K562 (cell line): ENCODE results near the gene ELAVL3. TPM values are rescaled to one million over a fixed set of nuclear protein-coding genes. Genes with fewer than 3 reads are reported as not detected.
"Not testable (repeated sequence)": the region's sequence is repeated elsewhere in the genome, so short reads cannot be mapped to it uniquely, and the experiment has no call there.

Experiments used
- ATAC-seq: fragments of 200-7000 bp; cut with Tn5 transposase; 3 replicates; pipeline ENCODE4 v1.9.1; 2020; ENCODE audit warnings: moderate library complexity
- BruUV-seq: library from RNA; stranded (reverse); fragments of 400-500 nt; replicated peaks from 2 replicates; lab custom pipeline; 2021; lab: Mats Ljungman, UMichigan
- CTCF ChIA-PET: fragments of 300-600 bp; formaldehyde crosslinking; extraction: SDS; loops from one replicate; lab custom pipeline; 2021; ENCODE audit warnings: low intra/inter-chr PET ratio; lab: Yijun Ruan, JAX
- POLR2A ChIA-PET: fragments of 300-600, 350-650 bp; sonication (Branson Sonifier 250); formaldehyde crosslinking; extraction: SDS; loops from one replicate; lab custom pipeline; 2021; ENCODE audit warnings: antibody characterized with exemption, inconsistent platforms; lab: Yijun Ruan, JAX
- DNase-seq, 4 experiments: peaks; one replicate each; pipeline versions ENCODE4 v3.0.0 to v3.0.0-alpha.2; 2011 to 2018; ENCODE audit warnings: low spot score in 3 of 4, mixed read lengths in 3 of 4; ENCODE audit errors: extremely low read depth in 1 of 4
- FAIRE-seq: peaks from 2 replicates; lab custom pipeline; 2011; peaks lifted over from hg19 to GRCh38; lab: Jason Lieb, UNC
- H2AFZ ChIP-seq: 2 replicates; pipeline ENCODE4 v1.6.0; 2011; ENCODE audit warnings: low read depth, low read length, control low read depth, inconsistent platforms
- H3K27ac ChIP-seq: fragments of 200-600 bp; 3 replicates; pipeline ENCODE4 v1.8.0; 2011; ENCODE audit warnings: low read depth, mild to moderate bottlenecking, control low read depth, inconsistent platforms, low read length, moderate library complexity, mixed read lengths; ENCODE audit errors: extremely low read depth
- H3K27me3 ChIP-seq, 2 experiments: fragments of 300-600 bp in 1 of 2; 2 replicates in 1 of 2; 3 replicates in 1 of 2; pipeline versions ENCODE4 v1.6.0 to v1.8.0; 2011; ENCODE audit warnings: inconsistent platforms in 2 of 2, low read length in 2 of 2, mild to moderate bottlenecking in 1 of 2, mixed read lengths in 1 of 2, moderate library complexity in 1 of 2; ENCODE audit not compliant: control insufficient read depth in 2 of 2, insufficient read depth in 2 of 2
- H3K36me3 ChIP-seq: fragments of 300-600 bp; 3 replicates; pipeline ENCODE4 v1.8.0; 2011; ENCODE audit warnings: mild to moderate bottlenecking, low read length, inconsistent platforms; ENCODE audit not compliant: control insufficient read depth, insufficient read depth
- H3K4me1 ChIP-seq, 2 experiments: fragments of 200-600 bp in 1 of 2; replicated peaks in 1 of 2; 2 replicates in 1 of 2; 3 replicates in 1 of 2; pipeline versions ENCODE4 v1.5.1 to v1.8.0; 2011; ENCODE audit warnings: inconsistent platforms in 2 of 2, low read length in 2 of 2, mild to moderate bottlenecking in 1 of 2, mixed read lengths in 1 of 2, moderate library complexity in 1 of 2; ENCODE audit not compliant: control insufficient read depth in 2 of 2, insufficient read depth in 2 of 2
- H3K4me2 ChIP-seq: 2 replicates; pipeline ENCODE4 v1.6.1; 2011; ENCODE audit warnings: low read length, control low read depth, inconsistent platforms, mixed read lengths; ENCODE audit not compliant: insufficient read depth
- H3K4me3 ChIP-seq: fragments of 200-600 bp; sonication (generic), shearing (Covaris generic); 2 replicates; pipeline ENCODE4 v1.5.1; 2016; ENCODE audit warnings: control low read depth, inconsistent platforms
- H3K79me2 ChIP-seq: fragments of 200-600 bp; 3 replicates; pipeline ENCODE4 v1.8.0; 2011; ENCODE audit warnings: low read length, inconsistent platforms; ENCODE audit not compliant: control insufficient read depth, insufficient read depth
- H3K9ac ChIP-seq, 2 experiments: 2 replicates each; pipeline versions ENCODE4 v1.6.0 to v1.6.1; 2011; ENCODE audit warnings: low read depth in 2 of 2, low read length in 2 of 2, control low read depth in 1 of 2, inconsistent platforms in 1 of 2, mild to moderate bottlenecking in 1 of 2, mixed read lengths in 1 of 2; ENCODE audit not compliant: insufficient read depth in 1 of 2
- H3K9me1 ChIP-seq: one replicate; pipeline ENCODE4 v1.6.0; 2011; ENCODE audit warnings: inconsistent platforms, mild to moderate bottlenecking, low read length, moderate library complexity; ENCODE audit not compliant: control insufficient read depth, insufficient read depth
- H3K9me3 ChIP-seq: replicated peaks from 2 replicates; pipeline ENCODE4 v1.5.1; 2011; ENCODE audit warnings: low read depth, low read length, inconsistent platforms; ENCODE audit not compliant: control insufficient read depth, insufficient read depth
- H4K20me1 ChIP-seq: replicated peaks from 2 replicates; pipeline ENCODE4 v1.6.1; 2011; ENCODE audit warnings: low read length, inconsistent platforms, mixed read lengths; ENCODE audit not compliant: control insufficient read depth, insufficient read depth
- ATF3 ChIP-seq, 2 experiments: fragments of 450-650 bp in 1 of 2; sonication (generic) in 1 of 2; formaldehyde crosslinking in 1 of 2; IDR thresholded peaks in 1 of 2; conservative IDR thresholded peaks in 1 of 2; 2 replicates each; pipeline versions ENCODE4 v1.6.1 to v1.8.1; 2016 to 2023; ENCODE audit warnings: mild to moderate bottlenecking in 2 of 2, moderate library complexity in 2 of 2, inconsistent platforms in 1 of 2, missing genetic modification reagents in 1 of 2
- BCOR ChIP-seq: fragments of 450-650 bp; IDR thresholded peaks from 2 replicates; pipeline ENCODE4 v1.6.1; 2016
- KDM1A ChIP-seq, 2 experiments: fragments of 450-650 bp; IDR thresholded peaks; 2 replicates each; pipeline ENCODE4 v1.6.1; 2016; ENCODE audit warnings: mild to moderate bottlenecking in 2 of 2
- ZNF121 ChIP-seq: sonication (generic); formaldehyde crosslinking; conservative IDR thresholded peaks from 2 replicates; pipeline ENCODE4 v1.8.0; 2022; ENCODE audit warnings: missing genetic modification reagents
- ZNF384 ChIP-seq: IDR thresholded peaks from 2 replicates; pipeline ENCODE4 v1.6.1; 2012; ENCODE audit warnings: low read depth, low read length, improper control_type of control experiment
- WGBS: fragments of 100-300 bp; shearing (Covaris generic); methylation state at CpG from one replicate; pipeline ENCODE4 v1.1.6; 2016; ENCODE audit warnings: low coverage, mixed read lengths; ENCODE audit not compliant: insufficient coverage; ENCODE audit errors: missing lambda C conversion rate; 5-methylcytosine and 5-hydroxymethylcytosine counted together
- in situ Hi-C: fragments of 300-500 bp; cut with MboI; formaldehyde crosslinking; loops from 4 replicates; pipeline ENCODE4 v1.15.0; 2018; ENCODE audit warnings: inconsistent platforms, mixed read lengths
- intact Hi-C: fragments of 100-400 bp; cut with micrococcal nuclease; formaldehyde crosslinking; loops from 2 replicates; pipeline ENCODE4 v1.14.2; 2022
- polyA plus RNA-seq, 8 experiments: library from polyadenylated mRNA; depleted of rRNA in 4 of 8; stranded (reverse) in 5 of 8; unstranded in 3 of 8; fragments of >200 nt; fragmentation: Nextera tagmentation in 2 of 8; fragmentation: Illumina TruSeq in 1 of 8; extraction: Ambion mirVana in 2 of 8; extraction: Trizol in 1 of 8; gene quantifications; 2 replicates each; pipeline versions ENCODE4 v1.2.1 to v1.2.3, GENCODE V29; 2011 to 2014; ENCODE audit warnings: inconsistent platforms in 1 of 8, missing spikeins in 1 of 8
- total RNA-seq, 7 experiments: library from RNA; depleted of rRNA in 6 of 7; stranded (reverse); fragments of >200 nt in 6 of 7; fragmentation: Illumina TruSeq in 2 of 7; extraction: Trizol in 2 of 7; gene quantifications; 2 replicates each; pipeline versions ENCODE4 v1.2.1 to v1.2.3, GENCODE V29; 2011 to 2021; ENCODE audit warnings: low replicate concordance in 1 of 7

Gene ELAVL3
- total and polyA plus RNA-seq, 9 of the 15 experiments (the other 6 are each of a cell fraction or from before 2014, with no cell fraction given): not detected

DNA sequence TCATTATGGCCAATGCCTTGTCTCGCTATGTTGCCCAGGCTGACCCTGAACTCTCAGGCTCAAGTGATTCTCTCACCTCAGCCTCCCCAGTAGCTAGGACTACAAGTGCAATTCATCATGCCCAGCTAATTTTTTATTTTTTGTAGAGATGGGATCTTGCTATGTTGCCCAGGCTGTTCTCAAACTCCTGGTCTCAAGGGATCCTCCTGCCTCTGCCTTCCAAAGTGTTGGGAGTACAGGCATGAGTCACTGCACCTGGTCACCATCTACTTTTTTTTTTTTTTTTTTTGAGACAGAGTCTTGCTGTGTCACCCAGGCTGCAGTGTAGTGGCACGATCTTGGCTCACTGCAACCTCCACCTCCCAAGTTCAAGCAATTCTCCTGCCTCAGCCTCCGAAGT lies 5.5 kb downstream of the ELAVL3 start:
- POLR2A ChIA-PET: interaction anchor here (0.6 kb wide), 1 partner anchor 30 kb away, joined by 3 read pairs; no protein-coding TSS in a partner anchor
- H3K27ac ChIP-seq; in situ Hi-C loops; H3K79me2 ChIP-seq; H3K4me2 ChIP-seq; ATAC-seq; H4K20me1 ChIP-seq; H3K9me3 ChIP-seq; CTCF ChIA-PET; H3K36me3 ChIP-seq; H3K9ac ChIP-seq; intact Hi-C loops; BruUV-seq; H3K9me1 ChIP-seq; H3K4me3 ChIP-seq; DNase-seq; FAIRE-seq; H2AFZ ChIP-seq; TF ChIP-seq ATF3 (CRISPR knock-in tag; conservative IDR thresholded peaks at IDR 0.05): not testable (repeated sequence)
- TF ChIP-seq ATF3 (IDR thresholded peaks at IDR 0.05) (0 out of 2 replicates have a peak, but pooled peaks have one; percentile 24), BCOR (peak; percentile 20; the same call in 1 of the 2 replicates), ZNF121 (CRISPR knock-in tag) (peak; percentile 86), ZNF384 (peak; percentile 51), KDM1A (IDR thresholded peaks at IDR 0.05) (0 out of 4 replicates have a peak, but pooled peaks of 1 of the 2 experiments have one; percentile 8)
- Histone ChIP-seq H3K4me1 (peaks cover 9 to 23% of the 10 kb centered on the region in 2 experiments; a peak in 4 of 5 replicates), H3K27me3 (peaks cover 10 to 14% of the 10 kb centered on the region in 2 experiments)
- WGBS: 53% methylated on average over 3 of the region's 3 CpGs
